GM19240 (cell line): ENCODE results near the gene ORAI2.
"Not testable (repeated sequence)": the region's sequence is repeated elsewhere in the genome, so short reads cannot be mapped to it uniquely, and the experiment has no call there.

ENCODE experiments used
- DNase-seq: peaks from one replicate; pipeline ENCODE4 v3.0.0; 2011; ENCODE audit warnings: low spot score; ENCODE audit not compliant: insufficient read length

The ORAI2 gene

GRCh38 chr7:102433219-102434038 lies at the start of gene ORAI2:
Gene ORAI2, plus strand, starts transcription at chr7:102433575. Its CDS starts 5,382 bp downstream, at chr7:102438957.
- DNase-seq: no peak

GRCh38 chr7:102387064-102387463 lies 46.3 kb upstream of the ORAI2 start:
- no peak for DNase-seq

- no peak for DNase-seq
Observed at GRCh38 chr7:102389810-102390209, 43.6 kb upstream of the ORAI2 start.

- DNase-seq: no peak
Observed at GRCh38 chr7:102390697-102391484, 42.5 kb upstream of the ORAI2 start.

GRCh38 chr7:102392330-102392729 lies 41.0 kb upstream of the ORAI2 start:
- DNase-seq: no peak

- no peak for DNase-seq
Observed at GRCh38 chr7:102393467-102393866, 39.9 kb upstream of the ORAI2 start.

GRCh38 chr7:102395592-102395872 lies 37.8 kb upstream of the ORAI2 start:
- DNase-seq: no peak

GRCh38 chr7:102395873-102396709 lies 37.3 kb upstream of the ORAI2 start, which contains the start of gene PRKRIP1:
Gene PRKRIP1, plus strand, starts transcription at chr7:102396363. Its CDS starts 49 bp downstream, at chr7:102396412.
- DNase-seq: peak; percentile 74

- no peak for DNase-seq
Observed at GRCh38 chr7:102396710-102397019, 36.7 kb upstream of the ORAI2 start.

GRCh38 chr7:102398543-102398942 lies 34.8 kb upstream of the ORAI2 start:
- DNase-seq: no peak

- no peak for DNase-seq
Observed at GRCh38 chr7:102400360-102400759, 33.0 kb upstream of the ORAI2 start.

GRCh38 chr7:102403563-102403962 lies 29.8 kb upstream of the ORAI2 start:
- no peak for DNase-seq

GRCh38 chr7:102404005-102404861 lies 29.1 kb upstream of the ORAI2 start:
- peak; percentile 64 for DNase-seq

- not testable (repeated sequence) for DNase-seq
Observed at GRCh38 chr7:102404862-102405188, 28.6 kb upstream of the ORAI2 start.

- DNase-seq: no peak
Observed at GRCh38 chr7:102407910-102408309, 25.5 kb upstream of the ORAI2 start.

GRCh38 chr7:102408530-102408929 lies 24.8 kb upstream of the ORAI2 start:
- not testable (repeated sequence) for DNase-seq

GRCh38 chr7:102409340-102409739 lies 24.0 kb upstream of the ORAI2 start:
- no peak for DNase-seq

GRCh38 chr7:102410123-102410522 lies 23.3 kb upstream of the ORAI2 start:
- no peak for DNase-seq

GRCh38 chr7:102410918-102411317 lies 22.5 kb upstream of the ORAI2 start:
- DNase-seq: no peak

GRCh38 chr7:102412548-102412947 lies 20.8 kb upstream of the ORAI2 start:
- no peak for DNase-seq

GRCh38 chr7:102413091-102413490 lies 20.3 kb upstream of the ORAI2 start:
- no peak for DNase-seq
